ENCODE results near the gene LRPAP1.

LRPAP1 gene

GRCh38 chr4:3520276-3520675, 11.9 kb downstream of the LRPAP1 start:
- H3K27ac ChIP-seq, result no peak overlapping the region
- ChIA-PET POLR2A (ENCODE audit: low non-redundant PET) (no interaction called here), CTCF (no interaction called here)
- DNase-seq (ENCODE audit: low spot score), result no peak
- no peak for TF ChIP-seq CTCF (conservative IDR thresholded peaks at IDR 0.05; ENCODE audit: low read depth)

- TF ChIP-seq CTCF (conservative IDR thresholded peaks at IDR 0.05; ENCODE audit: low read depth), result no peak
- DNase-seq (ENCODE audit: low spot score), result no peak
- no peak overlapping the region for H3K27ac ChIP-seq
- CTCF ChIA-PET, result no interaction called here
- POLR2A ChIA-PET (ENCODE audit: low non-redundant PET), result no interaction called here
These were observed 12.6 kb downstream of the LRPAP1 start for GRCh38 chr4:3519468-3520264.

GRCh38 chr4:3518941-3519340, 13.3 kb downstream of the LRPAP1 start:
- ChIA-PET CTCF (no interaction called here), POLR2A (ENCODE audit: low non-redundant PET) (no interaction called here)

GRCh38 chr4:3518511-3518880, 13.7 kb downstream of the LRPAP1 start:
- no peak overlapping the region for H3K27ac ChIP-seq
- ChIA-PET POLR2A (ENCODE audit: low non-redundant PET) (no interaction called here), CTCF (no interaction called here)
- DNase-seq (ENCODE audit: low spot score), result no peak
- TF ChIP-seq CTCF (conservative IDR thresholded peaks at IDR 0.05; ENCODE audit: low read depth), result no peak

More at GRCh38 chr4:3518941-3519340, 13.3 kb downstream of the LRPAP1 start:
- no peak for DNase-seq (ENCODE audit: low spot score)
- no peak overlapping the region for H3K27ac ChIP-seq
- no peak for TF ChIP-seq CTCF (conservative IDR thresholded peaks at IDR 0.05; ENCODE audit: low read depth)

- no peak for TF ChIP-seq CTCF (conservative IDR thresholded peaks at IDR 0.05; ENCODE audit: low read depth)
- no peak for DNase-seq (ENCODE audit: low spot score)
- ChIA-PET POLR2A (ENCODE audit: low non-redundant PET) (no interaction called here), CTCF (interaction anchor here (0.6 kb wide), 1 partner anchor 32 kb away, joined by 4 read pairs; no protein-coding TSS in a partner anchor)
- no peak overlapping the region for H3K27ac ChIP-seq
These were observed 14.3 kb downstream of the LRPAP1 start for GRCh38 chr4:3517731-3518510.

GRCh38 chr4:3516836-3517730, 15.1 kb downstream of the LRPAP1 start:
- POLR2A ChIA-PET (ENCODE audit: low non-redundant PET), result no interaction called here
- H3K27ac ChIP-seq, result no peak overlapping the region
- CTCF ChIA-PET, result interaction anchor here (0.6 kb wide), 1 partner anchor 31 kb away, joined by 4 read pairs; no protein-coding TSS in a partner anchor
- DNase-seq (ENCODE audit: low spot score), result no peak
- no peak for TF ChIP-seq CTCF (conservative IDR thresholded peaks at IDR 0.05; ENCODE audit: low read depth)

Measured in RWPE1 (cell line).